Measurements from ENCODE around the gene HIRIP3. TPM values are rescaled to one million over a fixed set of nuclear protein-coding genes. Genes with fewer than 3 reads are reported as not detected.
"Not testable (repeated sequence)": the region's sequence is repeated elsewhere in the genome, so short reads cannot be mapped to it uniquely, and the experiment has no call there.

The HIRIP3 gene
- total and polyA plus RNA-seq, 5 experiments from 2014 or later, result 10.6 to 30.1 (median 16.6) TPM

- H3K4me3 Mint-ChIP-seq, result peak overlapping the region; percentile 83 to 94 (median 88)
- H3K27me3 Mint-ChIP-seq, result no peaks in the 10 kb centered on the region
- no peaks in the 10 kb centered on the region for H3K9me3 Mint-ChIP-seq
- peaks cover 12 to 28% (median 25%) of the 10 kb centered on the region in 4 donors for H3K4me1 Mint-ChIP-seq
- POLR2A ChIA-PET, result interaction anchor here (0.7 to 3.8 kb wide), 21 partner anchors 11 to 854 kb away, joined by 3 to 43 read pairs (median 3); partner anchors contain the start of genes ASPHD1, CDIPT, HIRIP3 and INO80E
- no peak for ATAC-seq
- DNase-seq, result no peak
- H3K36me3 Mint-ChIP-seq, result peaks cover 0 to 4% (median 2%) of the 10 kb centered on the region in 3 donors
- H3K27ac Mint-ChIP-seq, result peak overlapping the region; percentile 77 to 97 (median 93)
Measured at GRCh38 chr16:29961127-29961478, 34.3 kb downstream of the HIRIP3 start.

- not testable (repeated sequence) for H3K36me3 Mint-ChIP-seq, DNase-seq, H3K27me3 Mint-ChIP-seq, H3K9me3 Mint-ChIP-seq, ATAC-seq
- POLR2A ChIA-PET, result interaction anchor here (0.5 to 3.8 kb wide), 3 partner anchors 14 to 109 kb away, joined by 3 to 32 read pairs (median 3); partner anchors contain the start of genes KCTD13 and TAOK2
- Mint-ChIP-seq H3K4me3 (peak overlapping the region in 6 of 10 donors; percentile 13 to 50 (median 42)), H3K27ac (peak overlapping the region in 2 of 10 donors; percentile 36 to 45), H3K4me1 (peaks cover 12 to 24% (median 22%) of the 10 kb centered on the region in 4 donors)
Measured at GRCh38 chr16:29959821-29960220, 35.6 kb downstream of the HIRIP3 start.

- DNase-seq, result no peak
- H3K27me3 Mint-ChIP-seq, result peaks cover 0 to 3% (median 0%) of the 10 kb centered on the region in 5 donors
- H3K9me3 Mint-ChIP-seq, result no peaks in the 10 kb centered on the region
- H3K36me3 Mint-ChIP-seq, result no peaks in the 10 kb centered on the region
- ATAC-seq, result no peak
- peak overlapping the region in 1 of 10 donors; percentile 2 for H3K4me3 Mint-ChIP-seq
- POLR2A ChIA-PET, result interaction anchor here (0.5 to 1.0 kb wide), 2 partner anchors 14 to 108 kb away, joined by 3 read pairs; partner anchors contain the start of gene TAOK2
- H3K27ac Mint-ChIP-seq, result peak overlapping the region in 1 of 10 donors; percentile 17
- H3K4me1 Mint-ChIP-seq, result peaks cover 11 to 22% (median 20%) of the 10 kb centered on the region in 4 donors
Measured at GRCh38 chr16:29959293-29959692, 36.1 kb downstream of the HIRIP3 start.

GRCh38 chr16:29958756-29959155, 36.7 kb downstream of the HIRIP3 start:
- Mint-ChIP-seq H3K4me3 (no peak overlapping the region), H3K27ac (peak overlapping the region in 1 of 10 donors; percentile 43), H3K36me3 (no peaks in the 10 kb centered on the region), H3K9me3 (no peaks in the 10 kb centered on the region), H3K4me1 (peaks cover 10 to 22% (median 20%) of the 10 kb centered on the region in 4 donors), H3K27me3 (peaks cover 0 to 3% (median 0%) of the 10 kb centered on the region in 5 donors)
- POLR2A ChIA-PET, result interaction anchor here (0.7 to 1.0 kb wide), 2 partner anchors 15 to 702 kb away, joined by 3 to 4 read pairs; partner anchors contain the start of gene TAOK2
- DNase-seq, result no peak
- ATAC-seq, result no peak

GRCh38 chr16:29951625-29952365, 43.6 kb downstream of the HIRIP3 start:
- peaks cover 0 to 2% (median 0%) of the 10 kb centered on the region in 3 donors for H3K36me3 Mint-ChIP-seq
- H3K4me1 Mint-ChIP-seq, result peaks cover 0 to 1% (median 0%) of the 10 kb centered on the region in 4 donors
- POLR2A ChIA-PET, result interaction anchor here (0.8 to 1.0 kb wide), 2 partner anchors 26 to 29 kb away, joined by 3 to 6 read pairs; partner anchors contain the start of gene KCTD13
- peaks cover 0 to 9% (median 2%) of the 10 kb centered on the region in 5 donors for H3K27me3 Mint-ChIP-seq
- no peak for ATAC-seq
- DNase-seq, result no peak
- peaks cover 0 to 11% (median 3%) of the 10 kb centered on the region in 9 donors for H3K9me3 Mint-ChIP-seq
- no peak overlapping the region for H3K4me3 Mint-ChIP-seq
- H3K27ac Mint-ChIP-seq, result no peak overlapping the region

- Mint-ChIP-seq H3K4me3 (no peak overlapping the region), H3K36me3 (peaks cover 0 to 2% (median 0%) of the 10 kb centered on the region in 3 donors), H3K9me3 (peaks cover 0 to 11% (median 3%) of the 10 kb centered on the region in 9 donors), H3K27me3 (peaks cover 0 to 9% (median 2%) of the 10 kb centered on the region in 5 donors), H3K27ac (no peak overlapping the region), H3K4me1 (peaks cover 0 to 1% (median 0%) of the 10 kb centered on the region in 4 donors)
- POLR2A ChIA-PET, result interaction anchor here (1.0 to 1.3 kb wide), 2 partner anchors 10 to 30 kb away, joined by 3 read pairs; no protein-coding TSS in a partner anchor
- DNase-seq, result no peak
- ATAC-seq, result no peak
Measured at GRCh38 chr16:29950806-29951461, 44.5 kb downstream of the HIRIP3 start.

GRCh38 chr16:29947897-29948296, 47.5 kb downstream of the HIRIP3 start:
- Mint-ChIP-seq H3K36me3 (peaks cover 0 to 2% (median 0%) of the 10 kb centered on the region in 3 donors), H3K4me3 (no peak overlapping the region), H3K27me3 (peaks cover 0 to 9% (median 0%) of the 10 kb centered on the region in 5 donors), H3K9me3 (peaks cover 0 to 11% (median 3%) of the 10 kb centered on the region in 9 donors), H3K27ac (no peak overlapping the region), H3K4me1 (peaks cover 0 to 3% (median under 1%) of the 10 kb centered on the region in 4 donors)
- no peak for DNase-seq
- no peak for ATAC-seq
- POLR2A ChIA-PET, result interaction anchor here (1.4 kb wide), 1 partner anchor 11 kb away, joined by 3 read pairs; no protein-coding TSS in a partner anchor

- Mint-ChIP-seq H3K36me3 (no peaks in the 10 kb centered on the region), H3K9me3 (no peaks in the 10 kb centered on the region), H3K27me3 (peaks cover 0 to 4% (median 2%) of the 10 kb centered on the region in 5 donors), H3K27ac (peak overlapping the region in 4 of 10 donors; percentile 4 to 34 (median 22)), H3K4me3 (no peak overlapping the region), H3K4me1 (peaks cover 0 to 7% (median 2%) of the 10 kb centered on the region in 4 donors)
- DNase-seq (no peak), ATAC-seq (no peak)
- POLR2A ChIA-PET, result no interaction called here
Measured at GRCh38 chr16:29943846-29944799, 51.3 kb downstream of the HIRIP3 start.

Other genes with a start within 250 kb of the HIRIP3 start
- gene C16orf54, start 249.6 kb downstream of the HIRIP3 start, total RNA-seq, result 100 to 1,000 TPM; 108 to 110 TPM
- 10 to 100 TPM; 20.7 to 32.7 (median 29.2) TPM for gene C16orf54, start 249.6 kb downstream of the HIRIP3 start, polyA plus RNA-seq
- gene ZG16, start 217.4 kb downstream of the HIRIP3 start, total RNA-seq, result not detected
- gene ZG16, start 217.4 kb downstream of the HIRIP3 start, polyA plus RNA-seq, result not detected
- 10 to 100 TPM; 79.6 to 84.6 TPM for gene KIF22, start 204.9 kb downstream of the HIRIP3 start, total RNA-seq
- 10 to 100 TPM; 36.9 to 45.4 (median 39.6) TPM for gene KIF22, start 204.9 kb downstream of the HIRIP3 start, polyA plus RNA-seq
- 100 to 1,000 TPM; 278 to 282 TPM for gene MAZ, start 189.1 kb downstream of the HIRIP3 start, total RNA-seq
- gene MAZ, start 189.1 kb downstream of the HIRIP3 start, polyA plus RNA-seq, result 10 to 100 TPM; 50.3 to 74.6 (median 58.8) TPM
- 1 to 10 TPM; 1.5 to 1.6 TPM for gene PRRT2, start 183.4 kb downstream of the HIRIP3 start, total RNA-seq
- gene PRRT2, start 183.4 kb downstream of the HIRIP3 start, polyA plus RNA-seq, result under 1 TPM in 2 of 3 donors, not detected in 1; 0.14 to 0.21 TPM
- 10 to 100 TPM; 31.3 to 35.9 TPM for gene PAGR1, start 179.5 kb downstream of the HIRIP3 start, total RNA-seq
- 10 to 100 TPM; 51.4 to 57.5 (median 55.5) TPM for gene PAGR1, start 179.5 kb downstream of the HIRIP3 start, polyA plus RNA-seq
- 100 to 1,000 TPM; 123 to 132 TPM for gene MVP, start 175.2 kb downstream of the HIRIP3 start, total RNA-seq
- gene MVP, start 175.2 kb downstream of the HIRIP3 start, polyA plus RNA-seq, result 100 to 1,000 TPM; 120 to 160 (median 134) TPM
- gene CDIPT, start 132.4 kb downstream of the HIRIP3 start, total RNA-seq, result 10 to 100 TPM; 73.7 to 74.5 TPM
- 10 to 100 TPM; 79.6 to 95.7 (median 91.3) TPM for gene CDIPT, start 132.4 kb downstream of the HIRIP3 start, polyA plus RNA-seq
- gene SEZ6L2, start 96.1 kb downstream of the HIRIP3 start, total RNA-seq, result under 1 TPM in 1 of 2 experiments, not detected in 1; 0.21 TPM
- not detected for gene SEZ6L2, start 96.1 kb downstream of the HIRIP3 start, polyA plus RNA-seq
- not detected for gene ASPHD1, start 95.1 kb downstream of the HIRIP3 start, total RNA-seq
- not detected for gene ASPHD1, start 95.1 kb downstream of the HIRIP3 start, polyA plus RNA-seq
- 10 to 100 TPM; 65.4 to 75.9 TPM for gene KCTD13, start 69.4 kb downstream of the HIRIP3 start, total RNA-seq
- gene KCTD13, start 69.4 kb downstream of the HIRIP3 start, polyA plus RNA-seq, result 1 to 10 TPM; 5.4 to 10.0 (median 8.4) TPM
- gene TMEM219, start 33.5 kb downstream of the HIRIP3 start, total RNA-seq, result 10 to 100 TPM; 63.1 to 74.0 TPM
- gene TMEM219, start 33.5 kb downstream of the HIRIP3 start, polyA plus RNA-seq, result 100 to 1,000 TPM; 157 to 179 (median 174) TPM
- 10 to 100 TPM; 40.8 to 42.6 TPM for gene TAOK2, start 21.7 kb downstream of the HIRIP3 start, total RNA-seq
- 1 to 10 TPM; 2.6 to 6.6 (median 2.8) TPM for gene TAOK2, start 21.7 kb downstream of the HIRIP3 start, polyA plus RNA-seq
- gene INO80E, start 624 bp upstream of the HIRIP3 start, total RNA-seq, result 100 to 1,000 TPM; 107 to 115 TPM
- 1 to 10 TPM; 6.5 to 8.9 (median 7.6) TPM for gene INO80E, start 624 bp upstream of the HIRIP3 start, polyA plus RNA-seq
- gene DOC2A, start 15.4 kb upstream of the HIRIP3 start, total RNA-seq, result not detected
- not detected for gene DOC2A, start 15.4 kb upstream of the HIRIP3 start, polyA plus RNA-seq
- not detected for gene C16orf92, start 27.6 kb upstream of the HIRIP3 start, total RNA-seq
- gene C16orf92, start 27.6 kb upstream of the HIRIP3 start, polyA plus RNA-seq, result not detected
- gene TLCD3B, start 35.7 kb upstream of the HIRIP3 start, total RNA-seq, result not detected
- gene TLCD3B, start 35.7 kb upstream of the HIRIP3 start, polyA plus RNA-seq, result not detected
- gene ALDOA, start 70.1 kb upstream of the HIRIP3 start, total RNA-seq, result 100 to 1,000 TPM; 580 to 594 TPM
- 1,000 to 10,000 TPM in 1 of 3 donors, 100 to 1,000 TPM in 2; 798 to 1,176 (median 994) TPM for gene ALDOA, start 70.1 kb upstream of the HIRIP3 start, polyA plus RNA-seq
- gene PPP4C, start 80.4 kb upstream of the HIRIP3 start, total RNA-seq, result 10 to 100 TPM; 82.8 to 83.4 TPM
- gene PPP4C, start 80.4 kb upstream of the HIRIP3 start, polyA plus RNA-seq, result 100 to 1,000 TPM; 153 to 199 (median 161) TPM
- gene TBX6, start 96.3 kb upstream of the HIRIP3 start, total RNA-seq, result 1 to 10 TPM; 2.4 to 2.5 TPM
- under 1 TPM; 0.15 to 0.25 (median 0.25) TPM for gene TBX6, start 96.3 kb upstream of the HIRIP3 start, polyA plus RNA-seq
- 100 to 1,000 TPM; 254 to 264 TPM for gene YPEL3, start 100.6 kb upstream of the HIRIP3 start, total RNA-seq
- gene YPEL3, start 100.6 kb upstream of the HIRIP3 start, polyA plus RNA-seq, result 100 to 1,000 TPM; 201 to 301 (median 206) TPM
- gene GDPD3, start 117.9 kb upstream of the HIRIP3 start, total RNA-seq, result 10 to 100 TPM; 19.8 to 25.0 TPM
- under 1 TPM in 1 of 3 donors, not detected in 2; 0.18 TPM for gene GDPD3, start 117.9 kb upstream of the HIRIP3 start, polyA plus RNA-seq
- gene MAPK3, start 127.6 kb upstream of the HIRIP3 start, total RNA-seq, result 10 to 100 TPM; 61.8 to 64.7 TPM
- gene MAPK3, start 127.6 kb upstream of the HIRIP3 start, polyA plus RNA-seq, result 1 to 10 TPM; 6.7 to 7.8 (median 7.8) TPM
- gene CORO1A, start 188.0 kb upstream of the HIRIP3 start, total RNA-seq, result 100 to 1,000 TPM; 881 to 897 TPM
- gene CORO1A, start 188.0 kb upstream of the HIRIP3 start, polyA plus RNA-seq, result 1,000 to 10,000 TPM; 1,262 to 1,424 (median 1,364) TPM
- gene BOLA2B, start 198.0 kb upstream of the HIRIP3 start, total RNA-seq, result 10 to 100 TPM; 66.6 to 73.1 TPM
- gene BOLA2B, start 198.0 kb upstream of the HIRIP3 start, polyA plus RNA-seq, result 100 to 1,000 TPM; 225 to 251 (median 237) TPM
- 10 to 100 TPM; 32.5 to 47.1 TPM for gene SLX1A, start 198.3 kb upstream of the HIRIP3 start, total RNA-seq
- gene SLX1A, start 198.3 kb upstream of the HIRIP3 start, polyA plus RNA-seq, result 10 to 100 TPM; 35.6 to 60.2 (median 44.2) TPM
- gene SULT1A3, start 203.6 kb upstream of the HIRIP3 start, total RNA-seq, result 10 to 100 TPM; 26.9 to 29.4 TPM
- 1 to 10 TPM in 1 of 3 donors, under 1 TPM in 1, not detected in 1; 0.47 to 1.3 TPM for gene SULT1A3, start 203.6 kb upstream of the HIRIP3 start, polyA plus RNA-seq